Measurements from ENCODE around the gene CCDC69.
"Not testable (repeated sequence)": the region's sequence is repeated elsewhere in the genome, so short reads cannot be mapped to it uniquely, and the experiment has no call there.

Gene CCDC69

GRCh38 chr5:151223447-151224264 lies at the start of gene CCDC69:
CCDC69 (minus strand) TSS chr5:151224092; CDS start chr5:151223970, 122 bp downstream.
- DNase-seq: peak; percentile 19

- DNase-seq: no peak
These were observed 47.4 kb upstream of the CCDC69 start for GRCh38 chr5:151271336-151271735.

GRCh38 chr5:151270599-151270998 lies 46.7 kb upstream of the CCDC69 start:
- DNase-seq: no peak

GRCh38 chr5:151267491-151268260 lies 43.8 kb upstream of the CCDC69 start:
- no peak for DNase-seq

- DNase-seq: no peak
These were observed 40.2 kb upstream of the CCDC69 start for GRCh38 chr5:151264113-151264512.

GRCh38 chr5:151262532-151262931 lies 38.6 kb upstream of the CCDC69 start:
- no peak for DNase-seq

- DNase-seq: no peak
These were observed 36.0 kb upstream of the CCDC69 start for GRCh38 chr5:151259931-151260330.

- no peak for DNase-seq
These were observed 34.9 kb upstream of the CCDC69 start for GRCh38 chr5:151258816-151259215.

GRCh38 chr5:151258201-151258611 lies 34.3 kb upstream of the CCDC69 start:
- DNase-seq: no peak

GRCh38 chr5:151257731-151258181 lies 33.9 kb upstream of the CCDC69 start:
- DNase-seq: no peak

GRCh38 chr5:151255621-151256286 lies 31.9 kb upstream of the CCDC69 start:
- no peak for DNase-seq

GRCh38 chr5:151254990-151255389 lies 31.1 kb upstream of the CCDC69 start:
- not testable (repeated sequence) for DNase-seq

GRCh38 chr5:151254556-151254955 lies 30.7 kb upstream of the CCDC69 start:
- no peak for DNase-seq

- DNase-seq: no peak
These were observed 29.7 kb upstream of the CCDC69 start for GRCh38 chr5:151253605-151253950.

GRCh38 chr5:151252762-151253604 lies 29.1 kb upstream of the CCDC69 start, which contains the start of gene GM2A:
GM2A (plus strand) TSS chr5:151253185; CDS start chr5:151253217, 32 bp downstream.
- DNase-seq: peak; percentile 90

- DNase-seq: no peak
These were observed 27.7 kb upstream of the CCDC69 start for GRCh38 chr5:151251621-151252020.

GRCh38 chr5:151251001-151251551 lies 27.2 kb upstream of the CCDC69 start:
- no peak for DNase-seq

GRCh38 chr5:151250346-151251000 lies 26.6 kb upstream of the CCDC69 start:
- no peak for DNase-seq

- DNase-seq: no peak
These were observed 25.4 kb upstream of the CCDC69 start for GRCh38 chr5:151249281-151249680.

GRCh38 chr5:151248651-151249050 lies 24.8 kb upstream of the CCDC69 start:
- DNase-seq: no peak

- DNase-seq: no peak
These were observed 21.9 kb upstream of the CCDC69 start for GRCh38 chr5:151245680-151246219.
